Activated T-cell treated with anti-CD3 and anti-CD28 coated beads for 4 hours (primary cell): ENCODE measurements around the gene RUSC1.
"Not testable (repeated sequence)": the region's sequence is repeated elsewhere in the genome, so short reads cannot be mapped to it uniquely, and the experiment has no call there.

Experiments used
- DNase-seq: peaks from one replicate; pipeline ENCODE4 v3.0.0-alpha.2; 2020

Gene RUSC1

DNA sequence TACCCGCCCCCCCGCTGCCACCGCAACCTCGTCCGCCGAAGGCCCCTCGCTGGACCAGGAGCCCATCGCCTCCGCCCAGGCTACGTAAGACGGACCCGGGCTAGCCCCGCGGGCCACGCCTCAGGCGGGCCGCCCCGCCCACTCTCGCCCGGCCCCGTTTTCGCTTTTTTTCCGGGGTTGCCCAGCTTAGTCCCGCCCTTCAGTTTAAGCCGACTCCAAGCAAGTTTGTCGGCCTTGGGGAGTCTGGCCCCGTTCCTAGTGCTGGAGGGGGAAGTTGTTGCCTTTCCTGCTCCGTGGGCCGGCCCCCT, 3.0 kb downstream of the RUSC1 start:
- peak; percentile 72 for DNase-seq

GRCh38 chr1:155324037-155324716, 3.5 kb downstream of the RUSC1 start:
- peak; percentile 71 for DNase-seq

GRCh38 chr1:155324717-155325602, 4.3 kb downstream of the RUSC1 start:
- no peak for DNase-seq

DNA sequence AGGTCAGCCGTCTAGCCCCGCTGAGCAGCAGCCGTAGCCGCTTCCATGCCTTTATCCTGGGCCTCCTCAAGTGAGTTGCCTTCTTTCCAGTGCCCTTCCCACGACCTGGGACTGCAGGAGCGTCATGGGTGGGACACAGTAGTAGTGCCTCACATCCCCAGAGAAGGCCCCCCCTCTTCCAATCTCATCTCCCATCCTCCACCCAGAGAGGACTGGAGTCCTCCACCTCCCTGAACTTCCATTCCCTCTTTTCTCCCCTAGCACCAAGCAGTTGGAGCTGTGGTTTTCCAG, 4.9 kb downstream of the RUSC1 start:
- no peak for DNase-seq

DNA sequence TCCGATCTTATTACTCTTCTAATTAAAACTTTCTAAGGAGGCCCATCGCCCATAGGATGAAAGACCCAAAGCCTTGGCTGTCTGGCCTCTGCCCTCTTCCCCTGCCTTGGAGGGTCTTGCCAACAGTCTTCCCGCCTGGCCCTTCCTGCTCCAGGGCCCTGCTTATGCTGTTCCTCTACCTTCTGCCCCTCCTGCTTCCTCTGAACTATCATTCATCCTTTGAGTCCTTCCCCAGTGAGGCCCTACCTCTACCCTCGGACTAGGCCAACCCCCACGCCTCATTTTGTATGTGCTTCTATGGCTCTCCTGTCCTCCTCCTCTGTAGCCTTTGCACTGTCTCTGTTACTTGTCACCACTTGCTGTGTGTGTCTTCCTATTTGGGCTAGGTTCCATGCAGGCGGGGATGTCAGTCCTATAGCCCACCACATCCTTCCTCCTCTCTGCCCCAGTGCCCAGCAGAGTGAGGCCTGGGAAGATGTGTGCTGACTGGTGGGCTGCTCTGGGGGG, 5.4 kb downstream of the RUSC1 start:
- no peak for DNase-seq

DNA sequence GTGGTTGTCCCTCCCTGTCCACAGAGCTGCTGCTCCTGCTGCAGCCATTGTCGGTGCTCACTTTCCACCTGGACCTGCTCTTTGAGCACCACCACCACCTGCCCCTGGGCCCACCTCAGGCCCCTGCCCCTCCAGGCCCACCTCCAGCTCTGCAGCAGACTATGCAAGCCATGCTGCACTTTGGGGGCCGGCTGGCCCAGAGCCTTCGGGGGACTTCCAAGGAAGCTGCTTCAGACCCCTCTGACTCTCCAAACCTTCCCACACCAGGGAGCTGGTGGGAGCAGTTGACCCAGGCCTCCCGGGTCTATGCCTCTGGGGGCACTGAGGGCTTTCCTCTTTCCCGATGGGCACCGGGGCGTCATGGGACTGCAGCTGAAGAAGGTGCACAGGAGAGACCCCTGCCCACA, 5.9 kb downstream of the RUSC1 start:
- no peak for DNase-seq

DNA sequence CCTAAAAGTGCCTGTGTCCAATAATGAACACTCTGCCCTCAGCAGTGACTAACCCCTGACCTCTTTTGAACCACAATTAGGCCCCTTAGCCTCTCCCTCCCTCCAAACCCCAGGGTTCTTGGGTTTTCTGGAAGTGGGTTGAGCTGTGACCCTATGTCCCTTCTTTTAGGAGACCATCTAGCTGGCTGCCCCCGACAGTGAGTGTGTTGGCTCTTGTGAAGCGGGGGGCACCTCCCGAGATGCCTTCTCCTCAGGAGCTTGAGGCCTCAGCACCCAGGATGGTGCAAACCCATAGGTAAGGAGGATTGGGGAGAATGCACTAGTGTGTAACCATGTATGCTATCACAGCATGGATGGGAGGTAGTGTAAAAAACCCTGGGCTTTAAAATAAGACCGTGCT, 7.3 kb downstream of the RUSC1 start:
- DNase-seq, result no peak

DNA sequence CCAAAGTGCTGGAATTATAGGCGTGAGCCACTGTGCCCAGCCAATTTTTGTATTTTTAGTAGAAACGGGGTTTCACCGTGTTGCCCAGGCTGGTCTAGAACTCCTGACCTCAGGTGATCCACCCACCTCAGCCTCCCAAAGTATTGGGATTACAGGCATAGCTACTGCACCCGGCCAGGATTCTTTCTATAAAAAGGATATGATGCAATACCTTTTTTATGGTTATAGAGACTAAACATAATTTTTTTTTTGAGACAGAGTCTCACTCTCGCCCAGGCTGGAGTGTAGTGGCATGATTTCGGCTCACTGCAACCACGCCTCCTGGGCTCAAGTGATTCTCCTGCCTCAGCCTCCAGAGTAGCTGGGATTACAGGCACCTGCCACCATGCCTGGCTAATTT, 8.2 kb downstream of the RUSC1 start:
- not testable (repeated sequence) for DNase-seq

- DNase-seq, result no peak
Observed at GRCh38 chr1:155329980-155330598, 9.4 kb downstream of the RUSC1 start.

DNA sequence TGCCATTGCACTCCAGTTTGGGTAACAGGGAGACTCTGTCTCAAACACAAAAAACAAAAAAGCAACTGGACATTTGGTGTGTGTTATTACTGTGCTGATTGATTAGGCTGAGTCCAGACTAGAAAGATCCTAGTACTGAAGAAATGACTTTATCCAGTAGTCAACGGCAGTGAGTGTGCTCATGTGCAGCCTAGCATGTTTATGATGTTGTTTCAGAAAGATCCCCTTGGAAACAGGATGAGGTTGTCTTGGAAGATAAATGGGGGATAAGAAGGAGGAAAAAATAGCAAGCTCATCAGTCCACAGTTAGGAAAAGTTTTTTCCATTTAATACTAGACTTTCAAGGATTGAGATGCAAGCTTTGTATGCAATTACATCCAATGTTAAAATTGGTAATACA, 14.3 kb downstream of the RUSC1 start:
- no peak for DNase-seq

GRCh38 chr1:155339515-155340097, 18.9 kb downstream of the RUSC1 start:
- no peak for DNase-seq

GRCh38 chr1:155342842-155343241, 22.1 kb downstream of the RUSC1 start:
- no peak for DNase-seq

DNA sequence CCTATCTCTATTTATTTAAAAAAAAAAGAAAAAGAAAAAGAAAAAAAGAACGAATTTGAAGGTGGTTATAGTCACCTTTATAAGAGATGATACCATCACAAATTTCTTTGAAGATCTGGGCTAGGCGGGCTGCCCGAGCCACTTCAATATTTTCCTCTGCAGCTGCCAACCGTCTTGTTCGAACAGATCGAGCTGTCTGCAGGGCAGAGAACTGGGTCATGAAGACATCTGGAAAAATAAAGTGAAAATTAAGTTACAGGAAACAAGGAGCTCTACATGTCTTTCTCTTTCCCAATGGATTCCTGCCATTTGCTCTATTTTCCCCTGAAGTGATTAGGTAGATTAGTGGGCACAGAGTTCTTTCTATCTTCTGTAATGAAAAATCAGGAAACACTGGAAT, 31.9 kb downstream of the RUSC1 start:
- no peak for DNase-seq

- DNase-seq, result no peak
Observed at GRCh38 chr1:155360051-155360450, 39.4 kb downstream of the RUSC1 start.

- no peak for DNase-seq
Observed at GRCh38 chr1:155379180-155379579, 58.5 kb downstream of the RUSC1 start.

DNA sequence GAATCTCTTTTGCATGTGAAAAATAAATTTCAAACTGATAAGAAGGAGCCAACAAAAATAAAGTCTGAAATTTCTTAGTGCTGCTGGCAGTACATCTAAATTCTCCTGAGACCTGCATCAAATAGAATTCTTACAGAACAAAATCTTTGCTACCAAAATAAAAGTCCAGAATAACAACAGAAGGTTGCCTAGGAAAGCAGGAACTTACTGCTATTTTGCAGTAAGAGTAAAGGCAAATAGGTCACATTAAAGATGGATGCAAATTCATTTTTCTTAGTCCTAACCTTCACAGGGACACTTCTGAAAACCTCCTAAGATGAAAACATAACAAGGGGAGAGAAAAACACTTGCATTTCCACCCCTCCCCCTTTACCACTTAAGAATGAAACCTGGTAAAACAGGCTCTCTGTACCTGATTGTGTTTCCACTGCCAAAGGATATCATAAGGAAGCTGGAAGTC, 59.0 kb downstream of the RUSC1 start:
- DNase-seq, result no peak
